Inflammatory macrophage treated with lipopolysaccharide for 1 hour (primary cell): ENCODE data around the gene S100A13.
A peak's percentile ranks its signal among the peaks of the same experiment; 100 is the strongest.
"Not testable (repeated sequence)": the region's sequence is repeated elsewhere in the genome, so short reads cannot be mapped to it uniquely, and the experiment has no call there.

Experiments used
- DNase-seq, 2 donors: peaks; one replicate each; pipeline ENCODE4 v3.0.0-alpha.2; 2020 to 2022

S100A13 gene

DNA sequence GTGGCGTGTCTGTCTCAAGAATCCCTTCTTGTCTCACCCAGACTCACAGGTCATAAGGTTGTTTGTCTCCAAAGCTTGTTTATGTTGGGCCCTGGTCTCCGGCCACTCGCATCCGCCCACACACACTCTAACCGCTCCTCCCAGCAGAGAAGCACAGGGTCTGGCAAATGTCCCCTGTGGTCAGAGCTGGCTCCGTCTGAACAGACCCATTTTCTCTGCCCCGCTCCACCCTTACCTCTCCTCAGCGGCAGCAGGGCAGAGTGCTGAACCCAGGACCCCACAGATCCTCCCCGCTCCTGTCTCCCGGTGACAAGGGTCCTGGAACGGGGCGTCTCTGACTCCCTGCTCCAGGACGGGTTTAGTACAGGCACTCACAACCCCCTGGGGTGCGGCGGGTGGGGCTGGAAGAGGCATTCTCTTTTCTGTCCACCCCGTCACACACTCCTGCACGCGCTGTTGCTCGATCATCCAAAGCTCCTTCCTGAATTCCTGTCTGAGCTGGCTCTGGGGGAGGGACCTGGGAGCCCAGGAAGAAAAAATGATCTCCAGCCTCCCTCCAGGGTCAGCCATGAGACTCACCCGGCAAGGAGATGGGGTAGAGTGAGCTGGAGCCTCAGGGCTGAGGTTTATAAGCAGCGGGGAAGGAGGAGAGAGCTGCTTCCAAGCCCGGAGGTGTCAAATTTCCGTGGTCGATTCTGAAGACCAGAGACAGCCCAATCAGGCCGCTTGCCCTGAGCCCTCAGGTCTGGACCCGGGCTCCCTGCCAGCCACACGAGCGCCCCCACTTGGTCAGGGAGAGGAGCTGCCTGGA lies at the start of gene S100A13:
Gene S100A13, minus strand, starts transcription at position 602 of the 811 bp plus-strand sequence. CDS start 1,033 bp downstream, outside the sequence.
- no peak for DNase-seq

DNA sequence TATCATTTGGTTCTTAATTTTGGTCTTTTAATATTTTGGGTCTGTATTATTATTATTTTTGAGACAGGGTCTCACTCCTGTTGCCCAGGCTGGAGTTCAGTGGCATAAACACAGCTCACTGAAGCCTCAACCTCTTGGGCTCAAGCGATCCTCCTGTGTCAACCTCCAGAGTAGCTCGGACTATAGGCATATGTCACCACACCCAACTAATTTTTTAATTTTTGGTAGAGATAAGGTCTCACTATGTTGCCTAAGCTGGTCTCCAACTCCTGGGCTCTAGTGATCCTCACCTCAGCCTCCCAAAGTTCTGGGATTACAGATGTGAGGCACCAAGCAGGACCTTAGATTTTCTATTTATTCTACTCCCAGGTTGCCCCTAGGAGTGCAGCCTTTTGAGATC lies 46.2 kb upstream of the S100A13 start:
- DNase-seq: no peak

DNA sequence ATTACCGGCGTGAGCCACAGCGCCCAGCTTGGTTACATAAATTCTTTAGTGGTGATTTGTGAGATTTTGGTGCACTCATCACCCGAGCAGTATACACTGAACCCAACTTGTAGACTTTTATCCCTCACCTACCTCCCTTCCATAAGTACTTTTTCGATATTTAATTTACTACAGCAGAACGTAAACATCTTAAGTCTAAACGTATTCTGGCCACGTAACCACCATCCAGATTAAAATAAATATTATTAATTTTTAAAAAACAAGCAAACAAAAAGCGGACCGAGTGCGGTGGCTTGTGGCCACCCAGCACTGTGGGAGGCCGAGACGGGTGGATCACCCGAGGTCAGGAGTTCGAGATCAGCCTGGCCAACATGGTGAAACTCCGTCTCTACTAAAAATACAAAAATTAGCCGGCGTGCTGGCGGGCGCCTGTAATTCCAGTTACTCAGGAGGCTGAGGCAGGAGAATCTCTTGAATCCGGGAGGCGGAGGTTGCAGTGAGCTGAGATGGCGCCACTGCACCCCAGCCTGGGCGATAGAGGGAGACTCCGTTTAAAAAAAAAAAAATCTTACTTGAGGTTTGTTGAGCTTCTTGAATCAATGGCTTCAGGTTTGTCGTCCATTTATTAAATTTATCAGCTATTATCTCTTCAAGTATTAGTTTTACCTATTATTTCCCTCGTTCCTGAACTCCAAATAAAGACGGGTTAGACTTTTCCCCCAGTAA lies 44.5 kb upstream of the S100A13 start:
- DNase-seq: peak; percentile 20 to 55

DNA sequence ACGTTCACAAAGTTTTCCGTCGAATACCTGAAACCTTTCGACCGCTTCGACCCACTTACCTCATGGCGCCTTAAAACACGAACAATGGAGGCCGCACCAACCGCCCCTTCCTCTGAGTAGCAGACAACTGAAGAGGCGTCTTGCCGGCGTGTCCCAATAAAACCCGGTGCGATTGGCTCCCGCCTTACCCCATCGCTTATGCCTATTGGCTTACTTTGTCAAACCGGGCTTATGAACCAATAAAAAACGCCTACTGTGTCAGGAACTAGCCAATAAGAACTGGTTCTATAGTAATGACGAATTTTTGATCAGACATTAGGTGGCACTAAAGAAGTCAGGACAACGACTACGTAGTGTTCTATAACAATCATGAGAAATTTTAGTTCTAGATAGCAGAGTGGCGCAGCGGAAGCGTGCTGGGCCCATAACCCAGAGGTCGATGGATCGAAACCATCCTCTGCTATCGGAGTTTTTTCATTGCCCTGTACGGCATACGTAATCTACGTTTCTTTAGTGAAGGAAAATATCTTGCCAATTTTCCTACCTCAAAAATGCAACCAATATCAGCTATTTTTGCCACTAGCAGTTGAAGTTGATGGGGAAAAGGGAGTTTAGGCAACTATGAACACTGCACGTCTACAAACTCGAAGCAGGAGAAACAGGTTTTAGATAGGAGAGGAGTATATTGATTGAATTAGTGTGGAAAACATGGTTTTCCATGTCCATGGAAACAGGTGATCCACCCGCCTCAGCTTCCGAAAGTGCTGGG lies 43.7 kb upstream of the S100A13 start, which contains the start of gene ILF2:
Gene ILF2, minus strand, starts transcription at position 135 of the 769 bp plus-strand sequence. Its CDS starts 71 bp downstream, at position 64.
- peak; percentile 100 for DNase-seq

DNA sequence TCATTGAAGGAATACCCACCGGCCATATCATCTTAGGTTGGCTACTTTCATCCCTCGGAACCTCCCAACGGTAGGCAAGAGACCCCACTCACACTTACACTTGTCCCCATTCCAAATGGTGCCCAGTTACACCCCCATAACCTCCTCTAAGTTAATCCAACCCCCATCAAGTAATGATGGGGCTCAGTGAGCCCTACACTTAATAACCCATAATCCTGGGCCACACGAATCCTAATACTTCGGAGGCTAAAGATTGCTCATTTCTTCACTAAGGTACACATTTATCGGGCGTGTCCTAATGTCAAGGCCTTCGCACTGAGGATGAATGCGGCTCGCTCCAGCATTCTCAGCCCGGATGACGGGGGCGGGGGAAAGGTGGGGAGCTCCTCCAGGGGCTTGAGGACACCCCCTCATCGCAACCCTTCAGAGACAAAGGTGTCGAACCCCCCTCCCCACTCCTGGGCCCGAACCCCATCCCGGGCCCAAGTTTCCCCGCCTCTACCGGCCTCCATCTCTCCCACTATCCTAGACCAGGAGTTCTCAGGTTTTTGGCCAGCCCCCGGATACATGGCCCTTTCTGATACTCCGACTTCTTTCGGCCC lies 43.1 kb upstream of the S100A13 start:
- DNase-seq: no peak

DNA sequence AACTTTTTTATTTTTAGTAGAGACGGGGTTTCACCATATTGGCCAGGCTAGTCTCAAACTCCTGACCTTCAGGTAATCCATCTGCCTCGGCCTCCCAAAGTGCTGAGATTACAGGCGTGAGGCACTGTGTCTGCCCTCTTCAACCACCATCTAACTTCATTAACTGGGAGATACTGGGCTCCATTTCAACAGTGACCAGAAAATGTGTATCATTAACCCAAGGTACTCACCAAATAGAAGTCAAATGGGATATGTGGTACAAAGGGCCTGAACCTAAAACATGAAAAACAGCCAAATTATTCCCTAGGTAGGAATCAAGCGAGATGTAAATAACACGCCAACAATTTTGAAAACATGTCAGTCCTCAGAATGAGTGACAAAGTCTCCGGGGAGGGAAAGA lies 42.3 kb upstream of the S100A13 start:
- no peak for DNase-seq

DNA sequence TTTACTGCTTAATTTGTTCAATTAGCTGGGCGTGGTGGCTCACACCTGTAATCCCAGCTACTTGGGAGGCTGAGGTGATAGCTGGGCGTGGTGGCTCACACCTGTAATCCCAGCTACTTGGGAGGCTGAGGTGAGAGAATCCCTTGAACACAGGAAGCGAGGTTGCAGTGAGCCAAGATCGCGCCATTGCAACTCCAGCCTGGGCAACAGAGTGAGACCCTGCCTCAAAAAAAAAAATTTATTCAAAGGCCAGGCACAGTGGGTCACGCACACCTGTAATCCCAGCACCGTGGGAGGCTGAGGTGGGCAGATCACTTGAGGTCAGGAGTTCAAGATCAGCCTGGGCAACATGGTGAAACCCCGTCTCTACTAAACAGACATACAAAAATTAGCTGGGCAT lies 41.4 kb upstream of the S100A13 start:
- not testable (repeated sequence) for DNase-seq

DNA sequence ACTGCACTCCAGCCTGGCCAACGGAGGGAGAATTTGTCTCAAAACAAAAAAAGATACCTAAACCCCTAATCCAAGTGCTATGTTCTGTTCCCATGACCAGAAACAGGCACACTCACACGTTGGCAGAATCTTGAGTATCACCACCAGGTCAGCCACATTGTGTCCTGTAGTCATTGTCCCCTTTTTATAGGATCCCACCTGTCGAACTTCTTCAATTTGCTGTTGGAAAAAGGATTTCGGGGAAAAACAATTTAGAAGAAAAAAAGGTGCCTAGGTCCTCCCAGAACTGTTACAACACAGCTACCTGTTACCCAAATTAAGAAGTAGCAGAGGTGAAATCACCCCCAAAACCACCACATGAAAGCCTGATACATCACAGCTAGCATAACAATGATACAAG lies 40.1 kb upstream of the S100A13 start:
- DNase-seq: no peak

DNA sequence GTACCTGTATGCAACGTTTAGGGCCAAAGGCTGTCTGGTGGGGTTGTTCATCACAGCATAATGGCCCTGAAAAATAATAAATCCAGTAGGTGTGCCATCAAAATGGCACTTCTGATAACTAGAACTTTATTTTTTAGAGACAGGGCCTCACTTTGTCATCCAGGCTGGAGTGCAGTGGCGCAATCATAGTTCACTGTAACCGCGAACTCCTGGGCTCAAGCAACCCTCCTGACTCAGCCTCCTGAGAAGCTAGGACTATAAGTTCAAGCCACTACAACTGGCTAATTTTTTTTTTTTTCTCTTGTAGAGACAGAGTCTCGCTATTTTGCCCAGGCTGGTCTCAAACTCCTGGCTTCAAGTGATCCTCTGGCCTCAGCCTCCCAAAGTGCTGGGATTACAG lies 35.9 kb upstream of the S100A13 start:
- DNase-seq: no peak

DNA sequence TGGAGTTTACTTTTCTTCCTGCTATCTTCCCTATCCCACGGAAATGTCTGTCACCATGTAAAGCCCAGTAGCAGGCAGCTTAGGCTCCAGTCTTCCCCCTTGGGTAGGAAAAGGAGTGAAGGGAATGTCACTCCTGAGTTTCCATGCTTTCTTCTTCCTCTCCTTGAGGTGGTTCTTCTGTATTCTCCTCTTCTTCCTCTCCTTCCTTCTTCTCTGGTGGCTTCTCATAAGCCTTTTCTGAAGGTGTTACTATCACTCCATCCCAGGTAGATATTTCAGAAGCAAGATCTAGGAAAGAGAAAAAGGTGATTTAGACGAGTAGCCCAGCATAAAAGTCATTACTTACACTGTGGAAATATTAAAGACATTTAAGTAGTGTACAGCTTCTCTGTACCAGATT lies 35.0 kb upstream of the S100A13 start:
- DNase-seq: no peak

DNA sequence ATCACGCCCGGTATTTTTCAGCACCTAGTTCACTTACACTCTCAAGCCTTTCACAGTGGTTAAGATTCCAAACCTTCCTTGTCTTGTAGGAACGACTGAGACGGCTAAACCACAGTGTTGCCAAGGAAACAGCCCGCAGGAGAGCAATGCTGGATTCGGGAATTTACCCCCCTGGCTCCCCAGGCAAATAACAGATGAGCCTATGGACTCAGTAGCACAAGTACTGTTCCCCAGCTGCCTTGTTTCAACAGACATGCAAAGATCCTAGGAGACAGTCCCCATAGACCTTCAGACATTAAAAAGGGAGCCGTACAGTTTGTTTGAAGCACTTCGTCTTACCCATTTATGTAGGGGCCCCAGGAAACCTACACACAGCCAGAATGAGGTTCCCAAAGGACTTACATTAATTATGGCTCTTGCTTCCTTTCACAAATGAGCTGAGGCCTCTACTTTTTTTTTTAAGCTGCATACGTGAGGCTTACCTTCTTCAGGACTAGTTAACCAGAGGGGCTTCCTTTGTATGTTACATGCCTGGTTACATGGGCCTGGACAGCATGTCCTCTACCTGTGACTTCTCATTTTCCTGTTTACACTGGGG lies 33.9 kb upstream of the S100A13 start:
- DNase-seq: no peak

DNA sequence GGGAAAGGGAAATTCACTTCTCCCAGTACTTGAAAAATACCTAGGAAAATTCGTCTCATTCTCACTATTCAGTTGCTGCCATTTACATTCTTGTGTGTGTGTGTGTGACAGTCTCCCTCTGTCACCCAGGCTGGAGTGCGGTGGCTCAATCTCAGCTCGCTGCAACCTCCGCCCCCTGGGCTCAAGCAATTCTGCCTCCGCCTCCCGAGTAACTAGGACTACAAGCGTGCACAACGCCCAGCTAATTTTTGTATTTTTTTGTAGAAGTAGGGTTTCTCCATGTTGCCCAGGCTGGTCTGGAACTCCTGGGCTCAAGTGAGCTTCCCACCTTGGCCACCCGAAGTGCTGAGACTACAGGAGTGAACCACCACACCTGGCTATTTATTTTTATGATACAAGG lies 32.4 kb upstream of the S100A13 start:
- no peak for DNase-seq

DNA sequence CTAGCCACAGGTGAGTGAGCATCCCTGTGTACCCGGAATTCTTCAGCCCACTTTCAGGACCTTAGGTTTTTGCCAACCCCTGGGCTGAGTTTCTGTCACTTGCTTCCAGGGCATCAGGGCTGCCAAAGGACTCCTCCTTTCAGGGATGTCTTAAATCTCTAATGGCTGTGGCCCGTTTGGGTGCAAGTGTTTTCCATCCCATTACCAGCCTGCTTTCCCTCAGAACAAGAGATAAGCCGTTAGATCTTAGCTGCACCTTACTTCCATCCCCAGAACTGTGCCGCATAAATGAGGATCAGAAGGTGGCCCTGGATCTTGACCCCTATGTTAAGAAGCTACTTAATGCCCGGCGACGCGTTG lies 31.9 kb upstream of the S100A13 start:
- no peak for DNase-seq

DNA sequence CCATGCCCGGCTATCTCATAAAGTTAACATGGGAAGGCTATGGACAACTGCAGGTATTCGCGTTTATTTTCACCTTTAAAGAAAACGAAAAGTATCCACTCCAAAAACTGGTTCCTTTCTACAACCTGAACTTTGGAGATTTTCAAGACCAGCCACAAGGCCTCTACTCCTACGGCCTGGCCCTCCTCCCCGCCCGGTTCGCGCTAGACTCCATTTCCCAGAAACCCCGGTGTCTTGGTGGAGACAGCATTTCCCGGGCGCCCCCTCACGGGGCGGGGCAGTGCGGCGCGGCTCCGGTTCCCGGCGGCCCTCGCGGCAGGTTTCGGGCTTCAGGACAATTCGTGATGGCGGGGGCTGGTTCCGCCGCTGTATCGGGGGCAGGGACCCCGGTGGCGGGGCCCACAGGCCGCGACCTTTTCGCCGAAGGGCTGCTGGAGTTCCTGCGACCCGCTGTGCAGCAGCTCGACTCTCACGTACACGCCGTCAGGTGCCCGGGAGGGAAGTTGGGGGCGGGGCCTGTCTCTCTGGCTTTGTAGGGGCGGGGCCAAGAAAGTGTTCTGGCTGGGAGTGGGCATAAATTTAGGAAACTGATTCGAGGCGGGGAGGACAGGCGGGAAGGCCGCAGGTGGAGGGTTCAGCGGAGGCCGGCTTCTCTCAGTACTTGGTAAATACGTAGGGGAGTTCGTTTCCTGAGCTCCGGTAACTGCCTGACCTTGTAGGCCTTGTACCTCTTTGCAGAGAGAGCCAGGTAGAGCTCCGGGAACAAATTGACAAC lies 31.3 kb upstream of the S100A13 start, which contains the start of gene SNAPIN:
Gene SNAPIN, plus strand, starts transcription at position 304 of the 775 bp plus-strand sequence. Its CDS starts 41 bp downstream, at position 345.
- peak; percentile 88 to 94 for DNase-seq

DNA sequence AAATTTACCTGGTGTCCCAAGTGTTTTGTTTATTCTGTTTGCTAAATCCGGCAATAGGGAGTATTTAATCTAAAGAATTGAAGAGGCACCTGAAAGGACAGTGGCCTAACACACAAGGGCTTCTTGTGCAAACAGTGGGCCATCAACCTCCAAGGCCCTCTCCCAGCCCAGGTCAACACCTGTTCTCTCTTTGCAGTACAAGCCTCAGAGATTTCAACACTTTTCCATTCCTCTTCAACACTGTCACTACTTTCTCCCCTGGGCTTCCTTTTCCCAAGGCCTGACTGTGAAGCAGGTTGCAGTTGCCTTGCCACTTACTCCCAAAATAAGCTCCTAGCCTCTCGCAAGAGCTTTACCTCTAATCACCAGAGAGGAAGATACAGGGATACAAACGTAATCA lies 28.0 kb upstream of the S100A13 start:
- DNase-seq: no peak

DNA sequence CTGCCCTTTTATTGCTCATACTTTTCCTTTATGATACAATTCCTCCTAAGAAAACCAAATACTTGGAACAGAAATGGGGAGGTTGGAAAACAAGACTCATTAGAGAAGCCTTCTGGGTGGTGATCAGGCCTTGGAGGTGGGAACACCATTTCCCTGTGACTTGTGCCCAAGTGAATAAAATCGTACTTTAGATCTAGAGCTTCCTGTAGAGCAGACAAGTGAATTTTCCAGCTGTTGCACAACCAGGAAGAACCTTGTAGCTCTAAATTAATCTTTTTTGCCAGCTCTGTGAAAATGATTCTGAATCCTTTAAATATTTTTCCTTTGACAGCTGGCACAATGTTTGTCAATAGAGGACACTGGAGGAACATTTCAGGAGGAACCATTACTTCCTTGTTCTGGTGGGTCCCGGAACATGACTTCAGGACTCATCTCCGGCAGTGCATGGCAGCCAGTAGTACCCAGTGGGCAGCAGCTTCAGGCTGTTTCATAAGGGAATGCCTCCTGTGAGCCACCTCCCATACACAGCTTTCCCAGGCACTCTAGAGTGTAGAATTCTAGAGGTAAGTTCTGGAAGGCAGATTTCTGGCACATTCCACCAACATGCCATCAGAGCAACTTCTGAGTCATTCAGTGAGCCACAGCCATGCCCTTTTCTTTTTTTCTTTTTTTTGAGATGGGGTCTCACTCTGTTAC lies 25.6 kb upstream of the S100A13 start:
- peak; percentile 54 to 65 for DNase-seq

DNA sequence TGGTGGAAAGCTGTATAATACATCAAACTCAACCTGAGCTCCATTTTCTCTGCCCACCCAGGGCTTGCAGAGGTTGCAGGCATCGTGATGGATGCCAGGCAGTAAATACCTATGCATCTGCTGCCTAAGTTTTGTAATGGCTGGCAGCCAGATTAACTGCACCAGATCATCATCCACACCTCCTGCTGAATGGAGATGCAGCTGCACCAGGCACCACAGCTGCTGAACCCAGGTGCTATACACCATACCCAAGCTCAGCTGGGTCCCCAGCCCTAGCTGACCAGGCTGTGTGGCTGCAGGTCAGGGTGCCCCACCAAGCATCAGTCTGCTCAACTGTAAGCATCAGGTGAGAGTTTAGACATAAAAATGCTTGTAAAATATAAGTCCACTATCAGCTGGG lies 24.5 kb upstream of the S100A13 start:
- DNase-seq: no peak

DNA sequence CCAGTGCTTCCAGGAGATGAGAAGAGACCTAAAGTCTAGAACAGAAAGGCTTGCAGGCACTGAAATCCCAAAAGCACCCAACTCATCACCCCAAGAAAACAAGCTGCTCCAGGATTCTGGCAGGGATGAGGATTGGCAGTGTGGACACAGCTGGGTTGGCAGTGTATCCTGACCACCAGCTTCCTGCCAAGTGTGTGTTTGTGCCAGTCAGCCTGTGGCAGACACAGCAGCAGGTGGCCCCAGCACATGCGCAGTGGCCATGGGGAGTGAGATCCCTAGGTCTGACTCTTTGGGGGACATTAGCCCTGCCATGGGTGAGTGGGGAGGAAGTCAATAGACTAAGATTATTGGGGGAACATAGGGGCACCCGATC lies 22.5 kb upstream of the S100A13 start:
- no peak for DNase-seq

DNA sequence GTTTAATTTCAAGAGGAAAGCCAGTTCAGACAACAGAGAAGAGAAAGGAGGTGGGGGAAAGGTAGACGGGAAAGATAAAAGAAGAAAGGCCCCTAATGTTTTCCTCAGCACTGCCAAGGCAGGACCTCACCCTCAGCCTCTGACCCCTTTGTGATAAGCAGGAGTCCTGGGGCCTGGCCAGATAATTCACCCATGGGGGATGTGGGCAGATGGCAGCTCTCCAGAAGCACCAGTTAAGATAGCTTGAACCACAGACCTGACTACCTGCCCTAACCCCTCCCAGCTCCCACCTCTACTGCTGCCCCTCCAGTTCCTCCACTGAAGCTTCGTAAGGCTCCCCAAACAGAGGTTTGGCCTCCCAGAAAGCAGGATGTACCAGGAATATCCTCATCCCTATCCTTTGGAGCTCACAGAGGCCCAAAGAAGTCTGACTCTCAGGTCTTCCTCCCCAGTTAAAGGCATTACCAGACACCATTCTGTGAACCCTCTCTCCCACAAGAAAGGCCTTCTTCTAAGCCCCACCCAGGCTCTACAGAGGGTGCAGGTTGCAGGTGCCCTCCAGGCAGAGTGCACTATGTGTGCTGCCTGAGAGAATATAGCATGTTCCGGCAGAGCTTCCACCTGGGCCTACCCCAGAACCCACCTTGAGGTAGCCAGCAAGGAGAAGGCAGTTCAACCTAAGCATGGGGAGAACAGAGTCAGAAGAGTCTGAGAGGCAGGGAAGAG lies 22.0 kb upstream of the S100A13 start:
- no peak for DNase-seq

DNA sequence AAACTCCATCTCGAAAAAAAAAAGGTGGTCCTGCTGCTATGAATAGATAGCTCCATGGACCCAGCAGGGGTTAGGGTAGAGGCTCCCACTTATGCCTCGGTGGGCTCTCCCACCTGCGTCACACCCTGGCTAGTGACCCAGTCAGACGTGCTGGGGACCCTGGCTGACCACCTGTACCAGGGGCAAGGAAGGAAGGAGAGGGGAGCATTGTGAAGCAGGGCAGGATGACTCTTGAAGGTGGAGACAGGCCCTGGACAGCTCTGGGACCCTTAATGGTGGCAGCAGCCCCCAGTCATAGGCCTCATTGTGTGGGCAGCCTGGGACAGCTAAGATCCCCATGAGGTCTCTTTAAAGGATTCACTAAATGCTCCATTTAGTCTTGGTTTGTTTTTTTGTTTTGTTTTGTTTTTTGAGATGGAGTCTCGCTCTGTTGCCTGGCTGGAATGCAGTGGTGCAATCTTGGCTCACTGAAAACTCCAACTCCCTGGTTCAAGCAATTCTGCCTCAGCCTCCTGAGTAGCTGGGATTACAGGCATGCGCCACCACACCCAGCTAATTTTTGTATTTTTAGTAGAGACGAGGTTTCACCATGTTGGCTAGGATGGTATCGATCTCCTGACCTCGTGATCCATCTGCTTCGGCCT lies 20.8 kb upstream of the S100A13 start:
- no peak for DNase-seq
